Lung (tissue), 12 donors: ENCODE data around the gene NCOA1. TPM values are rescaled to one million over a fixed set of nuclear protein-coding genes. Genes with fewer than 3 reads are reported as not detected.

ENCODE experiments used
- ATAC-seq: fragments of 200-7000 bp; cut with Tn5 transposase; one replicate; pipeline ENCODE4 v1.9.1; 2020; ENCODE audit warnings: moderate number of reproducible peaks; ENCODE audit not compliant: insufficient read depth, low FRiP score
- DNase-seq, 3 donors: peaks; one replicate each; pipeline ENCODE4 v3.0.0-alpha.2; 2013 to 2017
- H3K27ac ChIP-seq, 2 donors: one replicate each; pipeline ENCODE4 v1.5.1; 2013; ENCODE audit warnings: mild to moderate bottlenecking in 2 of 2, moderate library complexity in 2 of 2, control low read depth in 1 of 2, inconsistent platforms in 1 of 2, low read depth in 1 of 2, low read length in 1 of 2
- H3K27me3 ChIP-seq, 3 donors: one replicate each; pipeline ENCODE4 v1.5.1; 2013; ENCODE audit warnings: low read length in 2 of 3; ENCODE audit not compliant: control insufficient read depth in 3 of 3, insufficient read depth in 3 of 3
- H3K36me3 ChIP-seq, 4 donors: one replicate each; pipeline ENCODE4 v1.5.1; 2013; ENCODE audit warnings: low read length in 4 of 4, mild to moderate bottlenecking in 1 of 4, moderate library complexity in 1 of 4; ENCODE audit not compliant: control insufficient read depth in 4 of 4, insufficient read depth in 4 of 4
- H3K4me1 ChIP-seq, 5 donors: one replicate each; pipeline ENCODE4 v1.5.1; 2013; ENCODE audit warnings: low read length in 5 of 5, mild to moderate bottlenecking in 2 of 5, moderate library complexity in 1 of 5; ENCODE audit not compliant: control insufficient read depth in 5 of 5, insufficient read depth in 5 of 5
- H3K4me3 ChIP-seq: one replicate; pipeline ENCODE4 v1.5.1; 2013; ENCODE audit warnings: mild to moderate bottlenecking, control low read depth, moderate library complexity
- H3K9ac ChIP-seq, 2 donors: one replicate each; pipeline ENCODE4 v1.5.1; 2013; ENCODE audit warnings: low read length in 2 of 2, control low read depth in 1 of 2; ENCODE audit not compliant: insufficient read depth in 1 of 2
- H3K9me3 ChIP-seq, 4 donors: one replicate each; pipeline ENCODE4 v1.5.1; 2013; ENCODE audit warnings: low read length in 3 of 4, mild to moderate bottlenecking in 1 of 4, moderate library complexity in 1 of 4; ENCODE audit not compliant: control insufficient read depth in 4 of 4, insufficient read depth in 3 of 4
- CTCF ChIP-seq: IDR thresholded peaks from 2 replicates; pipeline ENCODE4 v1.5.1; 2012; ENCODE audit warnings: mild to moderate bottlenecking; ENCODE audit errors: control extremely low read depth, extremely low read depth
- WGBS, 2 donors: extraction: QIAGEN DNeasy Blood & Tissue Kit; methylation state at CpG; one replicate each; pipeline ENCODE4 v1.1.7; 2013; 5-methylcytosine and 5-hydroxymethylcytosine counted together
- polyA plus RNA-seq, 2 donors: library from polyadenylated mRNA; stranded (reverse); fragments of 200-250 nt; gene quantifications; one replicate each; pipeline ENCODE4 v1.2.1, GENCODE V29; 2013
- total RNA-seq, 2 donors: library from RNA; depleted of rRNA in 1 of 2; stranded (reverse); fragments of >200 nt in 1 of 2; gene quantifications; one replicate each; pipeline ENCODE4 v1.2.1, GENCODE V29; 2014 to 2021
- donor health status: control.
- donor health status: control.
- donor health status: Bipolar disorder and iron deficiency.
- donor health status: healthy.
- donor health status: DM: yes; HTN: yes; CAD: no.

NCOA1 gene
- total and polyA plus RNA-seq, 4 donors, result 8.3 to 123 (median 27.3) TPM

- Histone ChIP-seq H3K4me3 (no peak overlapping the region), H3K36me3 (peaks cover 0 to 8% (median 0%) of the 10 kb centered on the region in 4 donors), H3K27me3 (no peaks in the 10 kb centered on the region), H3K27ac (no peak overlapping the region), H3K9ac (no peak overlapping the region), H3K9me3 (peaks cover 0 to 5% (median 0%) of the 10 kb centered on the region in 4 donors), H3K4me1 (no peaks in the 10 kb centered on the region)
- TF ChIP-seq CTCF, result no peak
- no peak for DNase-seq
- ATAC-seq, result no peak
These were observed 315.6 kb downstream of the NCOA1 start for GRCh38 chr2:24806661-24807036.

GRCh38 chr2:24809316-24810007, 318.4 kb downstream of the NCOA1 start:
- no peak for DNase-seq
- H3K4me1 ChIP-seq, result no peaks in the 10 kb centered on the region
- ATAC-seq, result no peak
- no peak for TF ChIP-seq CTCF
- peaks cover 0 to 5% (median 0%) of the 10 kb centered on the region in 4 donors for H3K9me3 ChIP-seq
- no peak overlapping the region for H3K4me3 ChIP-seq
- H3K27me3 ChIP-seq, result no peaks in the 10 kb centered on the region
- 91 to 96% methylated on average over 4 of the region's 4 CpGs for WGBS, 2 donors
- H3K27ac ChIP-seq, result no peak overlapping the region
- peaks cover 0 to 10% (median 0%) of the 10 kb centered on the region in 4 donors for H3K36me3 ChIP-seq
- no peak overlapping the region for H3K9ac ChIP-seq

- no peak for TF ChIP-seq CTCF
- DNase-seq (no peak), ATAC-seq (no peak)
- Histone ChIP-seq H3K27ac (no peak overlapping the region), H3K4me1 (peaks cover 0 to 3% (median 0%) of the 10 kb centered on the region in 5 donors), H3K27me3 (no peaks in the 10 kb centered on the region), H3K4me3 (no peak overlapping the region), H3K9ac (no peak overlapping the region), H3K36me3 (peaks cover 3 to 25% (median 10%) of the 10 kb centered on the region in 4 donors), H3K9me3 (no peaks in the 10 kb centered on the region)
- WGBS, 2 donors, result 93 to 97% methylated on average over 4 of the region's 4 CpGs
These were observed 322.7 kb downstream of the NCOA1 start for GRCh38 chr2:24813691-24814137.
